H1 (cell line): Measurements from ENCODE around the gene GLI1.
A peak's percentile ranks its signal among the peaks of the same experiment; 100 is the strongest.

ENCODE experiments used
- EGR1 ChIP-seq: IDR thresholded peaks from 2 replicates; pipeline ENCODE4 v1.6.1; 2011; ENCODE audit warnings: low read depth, low read length, borderline replicate concordance
- POLR2AphosphoS5 ChIP-seq: IDR thresholded peaks from 2 replicates; pipeline ENCODE4 v1.6.1; 2011; ENCODE audit warnings: low read depth, low read length
- TAF1 ChIP-seq: IDR thresholded peaks from 2 replicates; pipeline ENCODE4 v1.6.1; 2011; ENCODE audit warnings: mild to moderate bottlenecking, low read depth, low read length
- TF ChIP-seq, protein P1 (sequence below), 3 experiments: IDR thresholded peaks; 1 replicate in 2 of 3; 2 replicates in 1 of 3; pipeline versions ENCODE4 v1.5.1 to v1.6.1; 2011; ENCODE audit warnings: low read length in 3 of 3, mild to moderate bottlenecking in 3 of 3, inconsistent platforms in 2 of 3, low read depth in 1 of 3, moderate library complexity in 1 of 3; ENCODE audit not compliant: insufficient read depth in 1 of 3; ENCODE audit errors: control extremely low read depth in 1 of 3

GRCh38 chr12:57430112-57430930, 29.3 kb upstream of the GLI1 start:
- TF ChIP-seq POLR2AphosphoS5 (peak; percentile 47; the same call in 1 of the 2 replicates), TAF1 (no peak; the same call in 1 of the 2 replicates), EGR1 (no peak)
- TF ChIP-seq, protein P1, sequence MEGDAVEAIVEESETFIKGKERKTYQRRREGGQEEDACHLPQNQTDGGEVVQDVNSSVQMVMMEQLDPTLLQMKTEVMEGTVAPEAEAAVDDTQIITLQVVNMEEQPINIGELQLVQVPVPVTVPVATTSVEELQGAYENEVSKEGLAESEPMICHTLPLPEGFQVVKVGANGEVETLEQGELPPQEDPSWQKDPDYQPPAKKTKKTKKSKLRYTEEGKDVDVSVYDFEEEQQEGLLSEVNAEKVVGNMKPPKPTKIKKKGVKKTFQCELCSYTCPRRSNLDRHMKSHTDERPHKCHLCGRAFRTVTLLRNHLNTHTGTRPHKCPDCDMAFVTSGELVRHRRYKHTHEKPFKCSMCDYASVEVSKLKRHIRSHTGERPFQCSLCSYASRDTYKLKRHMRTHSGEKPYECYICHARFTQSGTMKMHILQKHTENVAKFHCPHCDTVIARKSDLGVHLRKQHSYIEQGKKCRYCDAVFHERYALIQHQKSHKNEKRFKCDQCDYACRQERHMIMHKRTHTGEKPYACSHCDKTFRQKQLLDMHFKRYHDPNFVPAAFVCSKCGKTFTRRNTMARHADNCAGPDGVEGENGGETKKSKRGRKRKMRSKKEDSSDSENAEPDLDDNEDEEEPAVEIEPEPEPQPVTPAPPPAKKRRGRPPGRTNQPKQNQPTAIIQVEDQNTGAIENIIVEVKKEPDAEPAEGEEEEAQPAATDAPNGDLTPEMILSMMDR (IDR thresholded peaks at IDR 0.05; ENCODE audit: control extremely low read depth in 1 of 3, insufficient read depth in 1 of 3, low read depth in 1 of 3, low read length in 3 of 3) = no peak
